ENCODE data around the gene FAM50A.
A peak's percentile ranks its signal among the peaks of the same experiment; 100 is the strongest.

- no peak for TF ChIP-seq CTCF (conservative IDR thresholded peaks at IDR 0.05; ENCODE audit: low read depth, low read length)
- peak; percentile 24; the same call in 1 of the 2 replicates for TF ChIP-seq POLR2A (IDR thresholded peaks at IDR 0.05; ENCODE audit: low read depth, low read length)
- TF ChIP-seq USF2 (IDR thresholded peaks at IDR 0.05; ENCODE audit: low read depth, low read length), result no peak
- no peak for TF ChIP-seq NFE2L2 (IDR thresholded peaks at IDR 0.05; ENCODE audit: low read depth, low read length)
- TF ChIP-seq ELK1 (IDR thresholded peaks at IDR 0.05; ENCODE audit: borderline replicate concordance, low read depth, low read length), result no peak
- no peak for TF ChIP-seq CEBPB (IDR thresholded peaks at IDR 0.05; ENCODE audit: low read depth, low read length)
- no peak for TF ChIP-seq RAD21 (IDR thresholded peaks at IDR 0.05; ENCODE audit: low read length)
- TF ChIP-seq RCOR1 (IDR thresholded peaks at IDR 0.05; ENCODE audit: insufficient replicate concordance, low read length), result no peak
- no peak for TF ChIP-seq BHLHE40 (IDR thresholded peaks at IDR 0.05; ENCODE audit: low read depth, low read length)
- no peak for TF ChIP-seq MXI1 (IDR thresholded peaks at IDR 0.05; ENCODE audit: borderline replicate concordance, low read depth, low read length)
Observed at GRCh38 chrX:154401918-154402621, 41.9 kb upstream of the FAM50A start.
